ENCODE data around the gene RIMOC1.

GRCh38 chr5:41883243-41883642, 20.9 kb upstream of the RIMOC1 start:
- TF ChIP-seq CTCF (IDR thresholded peaks at IDR 0.05; ENCODE audit: low read length) (no peak), EZH2 (IDR thresholded peaks at IDR 0.05; ENCODE audit: borderline replicate concordance, low read length) (no peak)

Measured in OCI-LY1 (cell line).